SK-N-MC (cell line): ENCODE data around the gene PPM1N.

Experiments used
- DNase-seq: peaks from one replicate; pipeline ENCODE4 v3.0.0-alpha.2; 2011; ENCODE audit warnings: low read depth, low spot score
- H3K27ac ChIP-seq: fragments of 200-600 bp; sonication (generic); 2 replicates; pipeline ENCODE4 v1.5.1; 2016; ENCODE audit warnings: mixed run types
- H3K36me3 ChIP-seq: fragments of 200-600 bp; sonication (generic); 2 replicates; pipeline ENCODE4 v1.6.1; 2017; ENCODE audit warnings: antibody characterized with exemption, low read length, mixed read lengths; ENCODE audit not compliant: insufficient read depth
- H3K4me3 ChIP-seq: fragments of 200-600 bp; sonication (generic); 2 replicates; pipeline ENCODE4 v1.5.1; 2016
- H3K9ac ChIP-seq: fragments of 200-600 bp; sonication (generic); 2 replicates; pipeline ENCODE4 v1.8.0; 2017; ENCODE audit warnings: mixed run types, mixed read lengths; ENCODE audit not compliant: insufficient read length
- H3K9me3 ChIP-seq: fragments of 200-600 bp; sonication (generic); 2 replicates; pipeline ENCODE4 v1.6.1; 2017; ENCODE audit warnings: low read depth, mild to moderate bottlenecking, antibody characterized with exemption, low read length, moderate library complexity, mixed read lengths
- EZH2 ChIP-seq: fragments of 200-600 bp; sonication (generic); IDR thresholded peaks from one replicate; pipeline ENCODE4 v1.6.1; 2017; ENCODE audit warnings: antibody characterized with exemption
- FOXP2 ChIP-seq: optimal IDR thresholded peaks from 2 replicates; pipeline ENCODE3; 2011; ENCODE audit warnings: mild to moderate bottlenecking, moderate library complexity; ENCODE audit not compliant: insufficient read depth; ENCODE audit errors: extremely low read length, control extremely low read depth
- POLR2AphosphoS5 ChIP-seq: IDR thresholded peaks from 2 replicates; pipeline ENCODE4 v1.6.1; 2012; ENCODE audit warnings: mild to moderate bottlenecking, low read depth, low read length, borderline replicate concordance

Gene PPM1N

GRCh38 chr19:45484273-45484945 lies 13.8 kb upstream of the PPM1N start:
- Histone ChIP-seq H3K9ac (no peak overlapping the region), H3K4me3 (no peak overlapping the region), H3K9me3 (no peaks in the 10 kb centered on the region), H3K36me3 (no peaks in the 10 kb centered on the region), H3K27ac (no peak overlapping the region)
- TF ChIP-seq FOXP2, result no peak
- TF ChIP-seq POLR2AphosphoS5, result no peak
- TF ChIP-seq EZH2, result no peak
- no peak for DNase-seq

GRCh38 chr19:45485305-45486077 lies 12.8 kb upstream of the PPM1N start:
- TF ChIP-seq EZH2, result no peak
- TF ChIP-seq FOXP2, result no peak
- no peak for TF ChIP-seq POLR2AphosphoS5
- DNase-seq, result peak; percentile 85
- peak overlapping the region; percentile 85 for H3K4me3 ChIP-seq
- no peak overlapping the region for H3K9ac ChIP-seq
- no peaks in the 10 kb centered on the region for H3K36me3 ChIP-seq
- no peaks in the 10 kb centered on the region for H3K9me3 ChIP-seq
- no peak overlapping the region for H3K27ac ChIP-seq

- Histone ChIP-seq H3K27ac (no peak overlapping the region), H3K9me3 (no peaks in the 10 kb centered on the region), H3K9ac (no peak overlapping the region), H3K4me3 (no peak overlapping the region), H3K36me3 (no peaks in the 10 kb centered on the region)
- no peak for TF ChIP-seq EZH2
- no peak for TF ChIP-seq FOXP2
- no peak for TF ChIP-seq POLR2AphosphoS5
- DNase-seq, result no peak
These were observed 9.5 kb upstream of the PPM1N start for GRCh38 chr19:45488708-45489107.

GRCh38 chr19:45489216-45489855 lies 8.9 kb upstream of the PPM1N start:
- no peak overlapping the region for H3K4me3 ChIP-seq
- H3K9me3 ChIP-seq, result no peaks in the 10 kb centered on the region
- H3K9ac ChIP-seq, result no peak overlapping the region
- no peaks in the 10 kb centered on the region for H3K36me3 ChIP-seq
- TF ChIP-seq FOXP2 (no peak), EZH2 (no peak), POLR2AphosphoS5 (no peak)
- H3K27ac ChIP-seq, result no peak overlapping the region
- no peak for DNase-seq

GRCh38 chr19:45492137-45492626 lies 6.1 kb upstream of the PPM1N start:
- TF ChIP-seq POLR2AphosphoS5, result no peak
- TF ChIP-seq FOXP2, result no peak
- TF ChIP-seq EZH2, result no peak
- Histone ChIP-seq H3K36me3 (no peaks in the 10 kb centered on the region), H3K4me3 (no peak overlapping the region; the same call in 1 of the 2 replicates), H3K9ac (no peak overlapping the region), H3K27ac (no peak overlapping the region), H3K9me3 (no peaks in the 10 kb centered on the region)
- no peak for DNase-seq

- TF ChIP-seq POLR2AphosphoS5, result no peak
- TF ChIP-seq EZH2, result no peak
- no peak for TF ChIP-seq FOXP2
- no peak overlapping the region for H3K9ac ChIP-seq
These were observed 5.4 kb upstream of the PPM1N start for GRCh38 chr19:45492627-45493470.

GRCh38 chr19:45494261-45494916 lies 3.9 kb upstream of the PPM1N start:
- Histone ChIP-seq H3K9me3 (no peaks in the 10 kb centered on the region), H3K36me3 (no peaks in the 10 kb centered on the region), H3K4me3 (no peak overlapping the region), H3K9ac (no peak overlapping the region), H3K27ac (no peak overlapping the region)
- DNase-seq, result no peak
- no peak for TF ChIP-seq FOXP2
- TF ChIP-seq EZH2, result no peak
- no peak for TF ChIP-seq POLR2AphosphoS5

More at GRCh38 chr19:45492627-45493470, 5.4 kb upstream of the PPM1N start:
- Histone ChIP-seq H3K36me3 (no peaks in the 10 kb centered on the region), H3K4me3 (peak overlapping the region; percentile 66), H3K27ac (no peak overlapping the region), H3K9me3 (no peaks in the 10 kb centered on the region)
- no peak for DNase-seq
